HepG2 (cell line): Measurements from ENCODE around the gene DDX24. TPM values are rescaled to one million over a fixed set of nuclear protein-coding genes. Genes with fewer than 3 reads are reported as not detected.

Experiments used
- AHDC1 ChIP-seq: sonication (generic); formaldehyde crosslinking; IDR thresholded peaks from 2 replicates; pipeline ENCODE4 v1.5.1; 2020; ENCODE audit warnings: mild to moderate bottlenecking, missing genetic modification reagents, borderline replicate concordance
- ATF5 ChIP-seq: sonication (generic); formaldehyde crosslinking; IDR thresholded peaks from 2 replicates; pipeline ENCODE4 v1.4.0; 2020; ENCODE audit warnings: mild to moderate bottlenecking, low read depth, missing genetic modification reagents
- FOXO4 ChIP-seq: sonication (generic); formaldehyde crosslinking; conservative IDR thresholded peaks from 2 replicates; pipeline ENCODE4 v1.8.1; 2023; ENCODE audit warnings: missing genetic modification reagents
- HHEX ChIP-seq: IDR thresholded peaks from 2 replicates; pipeline ENCODE4 v1.6.1; 2016; ENCODE audit warnings: control low read depth
- HMG20B ChIP-seq: conservative IDR thresholded peaks from 2 replicates; pipeline ENCODE4 v1.6.1; 2016; ENCODE audit warnings: missing genetic modification reagents, missing compliant biosample characterization
- IRX3 ChIP-seq: sonication (generic); formaldehyde crosslinking; IDR thresholded peaks from 2 replicates; pipeline ENCODE4 v1.8.1; 2023; ENCODE audit warnings: mild to moderate bottlenecking, low read depth, missing genetic modification reagents, borderline replicate concordance
- POLR2AphosphoS5 ChIP-seq: IDR thresholded peaks from 2 replicates; pipeline ENCODE4 v1.6.1; 2012; ENCODE audit warnings: low read depth, low read length
- SALL1 ChIP-seq: sonication (generic); formaldehyde crosslinking; IDR thresholded peaks from 2 replicates; pipeline ENCODE4 v1.8.0; 2022; ENCODE audit warnings: mild to moderate bottlenecking, missing genetic modification reagents
- SP4 ChIP-seq: sonication (generic); formaldehyde crosslinking; IDR thresholded peaks from 2 replicates; pipeline ENCODE4 v1.8.1; 2023; ENCODE audit warnings: mild to moderate bottlenecking, missing genetic modification reagents
- SUZ12 ChIP-seq: fragments of 150-350 bp; IDR thresholded peaks from 2 replicates; pipeline ENCODE4 v1.6.1; 2014; ENCODE audit warnings: low read depth, low read length
- ZFP82 ChIP-seq: sonication (generic); formaldehyde crosslinking; IDR thresholded peaks from 2 replicates; pipeline ENCODE4 v1.5.1; 2020; ENCODE audit warnings: mild to moderate bottlenecking, missing genetic modification reagents, borderline replicate concordance
- ZNF101 ChIP-seq: sonication (generic); formaldehyde crosslinking; IDR thresholded peaks from 2 replicates; pipeline ENCODE4 v1.4.0; 2020; ENCODE audit warnings: mild to moderate bottlenecking, low read depth, missing genetic modification reagents, borderline replicate concordance
- ZNF136 ChIP-seq: sonication (generic); formaldehyde crosslinking; IDR thresholded peaks from 2 replicates; pipeline ENCODE4 v1.8.1; 2022; ENCODE audit warnings: low read depth, mild to moderate bottlenecking, moderate library complexity, missing genetic modification reagents
- ZNF232 ChIP-seq: sonication (generic); formaldehyde crosslinking; IDR thresholded peaks from 2 replicates; pipeline ENCODE4 v1.4.0; 2020; ENCODE audit warnings: missing genetic modification reagents, borderline replicate concordance
- ZNF274 ChIP-seq: sonication (generic); formaldehyde crosslinking; IDR thresholded peaks from 2 replicates; pipeline ENCODE4 v1.5.1; 2020; ENCODE audit warnings: mild to moderate bottlenecking, missing genetic modification reagents
- ZNF619 ChIP-seq: sonication (generic); formaldehyde crosslinking; IDR thresholded peaks from 2 replicates; pipeline ENCODE4 v1.4.0; 2020; ENCODE audit warnings: mild to moderate bottlenecking, missing genetic modification reagents
- ZNF773 ChIP-seq: sonication (generic); formaldehyde crosslinking; IDR thresholded peaks from 2 replicates; pipeline ENCODE4 v1.4.0; 2020; ENCODE audit warnings: missing genetic modification reagents, borderline replicate concordance
- ZZZ3 ChIP-seq: sonication (generic); formaldehyde crosslinking; IDR thresholded peaks from 2 replicates; pipeline ENCODE4 v1.4.0; 2020; ENCODE audit warnings: missing genetic modification reagents, mild to moderate bottlenecking, borderline replicate concordance
- polyA plus RNA-seq, 8 experiments: library from polyadenylated mRNA; depleted of rRNA in 3 of 8; stranded (reverse) in 7 of 8; unstranded in 1 of 8; fragments of >200 nt; fragmentation: Illumina TruSeq in 4 of 8; extraction: Trizol in 4 of 8; gene quantifications; 2 replicates each; pipeline versions ENCODE4 v1.2.1 to v1.2.3, GENCODE V29; 2011 to 2016; ENCODE audit warnings: low read depth in 4 of 8, missing spikeins in 1 of 8, mixed read lengths in 1 of 8; ENCODE audit not compliant: insufficient read depth in 1 of 8
- total RNA-seq, 5 experiments: library from RNA; depleted of rRNA; stranded (reverse); fragments of >200 nt; fragmentation: Illumina TruSeq; extraction: Trizol; gene quantifications; 2 replicates each; pipeline ENCODE4 v1.2.3, GENCODE V29; 2016; ENCODE audit warnings: low read depth in 1 of 5

The DDX24 gene
- total and polyA plus RNA-seq, 2 of the 13 experiments (the other 11 are each of a cell fraction or from before 2014, with no cell fraction given): 67.3 to 149 TPM

GRCh38 chr14:94080621-94081385, at the start of gene DDX24, which contains the start of gene IFI27L1 (continued):
- no peak for TF ChIP-seq AHDC1
- no peak for TF ChIP-seq ZNF136 (CRISPR knock-in tag)
- TF ChIP-seq ATF5 (CRISPR knock-in tag): no peak
- TF ChIP-seq ZNF773 (CRISPR knock-in tag): 0 out of 2 replicates have a peak, but pooled peaks have one; percentile 13
- TF ChIP-seq HMG20B (CRISPR knock-in tag): no peak
- no peak; the same call in 1 of the 2 replicates for TF ChIP-seq ZNF274 (CRISPR knock-in tag)
- TF ChIP-seq ZNF101 (CRISPR knock-in tag): no peak
- TF ChIP-seq HHEX: no peak
- TF ChIP-seq ZZZ3 (CRISPR knock-in tag): no peak
- TF ChIP-seq SALL1: peak; percentile 57
- 0 out of 2 replicates have a peak, but pooled peaks have one; percentile 22 for TF ChIP-seq ZNF232 (CRISPR knock-in tag)
- peak; percentile 60 for TF ChIP-seq SP4
- TF ChIP-seq POLR2AphosphoS5: peak; percentile 92
- TF ChIP-seq ZNF619 (CRISPR knock-in tag): no peak
- no peak for TF ChIP-seq ZFP82 (CRISPR knock-in tag)
- TF ChIP-seq SUZ12: no peak
- TF ChIP-seq IRX3 (CRISPR knock-in tag): no peak
- TF ChIP-seq FOXO4: no peak
